Fibroblast of lung (primary cell): Measurements from ENCODE around the gene NEGR1. TPM values are rescaled to one million over a fixed set of nuclear protein-coding genes. Genes with fewer than 3 reads are reported as not detected.

Source experiments
- DNase-seq, 2 donors: peaks; one replicate each; pipeline versions ENCODE4 v3.0.0 to v3.0.0-alpha.2; 2010; ENCODE audit warnings: low read depth in 2 of 2
- H2AFZ ChIP-seq: 2 replicates; pipeline ENCODE4 v1.5.1; 2012; ENCODE audit warnings: low read length, control low read depth, inconsistent platforms
- H3K27ac ChIP-seq: 2 replicates; pipeline ENCODE4 v1.5.1; 2011; ENCODE audit warnings: low read length, control low read depth; ENCODE audit not compliant: insufficient read depth
- H3K27me3 ChIP-seq: 2 replicates; pipeline ENCODE4 v1.5.1; 2011; ENCODE audit warnings: mild to moderate bottlenecking, low read length; ENCODE audit not compliant: control insufficient read depth, insufficient read depth
- H3K36me3 ChIP-seq: 2 replicates; pipeline ENCODE4 v1.5.1; 2011; ENCODE audit warnings: low read length; ENCODE audit not compliant: control insufficient read depth, insufficient read depth
- H3K4me1 ChIP-seq: 2 replicates; pipeline ENCODE4 v1.5.1; 2011; ENCODE audit warnings: low read length; ENCODE audit not compliant: control insufficient read depth, insufficient read depth; ENCODE audit errors: extremely low read depth
- H3K4me2 ChIP-seq: 2 replicates; pipeline ENCODE4 v1.5.1; 2011; ENCODE audit warnings: low read length, control low read depth; ENCODE audit not compliant: insufficient read depth; ENCODE audit errors: extremely low read depth
- H3K4me3 ChIP-seq, 4 experiments: fragments of 200-600 bp in 1 of 4; sonication (generic) in 1 of 4; replicated peaks in 1 of 4; 2 replicates each; pipeline ENCODE4 v1.5.1; 2011 to 2016; ENCODE audit warnings: low read length in 4 of 4, low read depth in 3 of 4, mild to moderate bottlenecking in 3 of 4, control low read depth in 2 of 4, inconsistent platforms in 1 of 4, mixed read lengths in 1 of 4; ENCODE audit not compliant: insufficient read depth in 1 of 4; ENCODE audit errors: control extremely low read depth in 1 of 4
- H3K79me2 ChIP-seq: 2 replicates; pipeline ENCODE4 v1.5.1; 2012; ENCODE audit warnings: mild to moderate bottlenecking, low read length, inconsistent platforms; ENCODE audit not compliant: control insufficient read depth, insufficient read depth
- H3K9ac ChIP-seq: 2 replicates; pipeline ENCODE4 v1.5.1; 2011; ENCODE audit warnings: mild to moderate bottlenecking, low read length, control low read depth; ENCODE audit not compliant: insufficient read depth
- H3K9me3 ChIP-seq: 2 replicates; pipeline ENCODE4 v1.5.1; 2012; ENCODE audit warnings: low read depth, low read length; ENCODE audit not compliant: control insufficient read depth, insufficient read depth
- H4K20me1 ChIP-seq: 2 replicates; pipeline ENCODE4 v1.5.1; 2011; ENCODE audit warnings: low read length; ENCODE audit not compliant: control insufficient read depth, insufficient read depth; ENCODE audit errors: extremely low read depth
- EZH2 ChIP-seq: IDR thresholded peaks from 2 replicates; pipeline ENCODE4 v1.5.1; 2012; ENCODE audit warnings: low read length, control low read depth, mild to moderate bottlenecking; ENCODE audit errors: missing control alignments
- polyA plus RNA-seq, 2 donors: library from polyadenylated mRNA; depleted of rRNA in 1 of 2; stranded (reverse) in 1 of 2; unstranded in 1 of 2; fragments of >200 nt; gene quantifications; 2 replicates each; pipeline ENCODE4 v1.2.1, GENCODE V29; 2011 to 2012; ENCODE audit warnings: missing spikeins in 1 of 2
- total RNA-seq: library from RNA; depleted of rRNA; stranded (reverse); fragments of >200 nt; gene quantifications from 2 replicates; pipeline ENCODE4 v1.2.1, GENCODE V29; 2014
- TF ChIP-seq, protein P1 (sequence below), 2 donors: IDR thresholded peaks in 1 of 2; conservative IDR thresholded peaks in 1 of 2; 1 replicate in 1 of 2; 2 replicates in 1 of 2; pipeline ENCODE4 v1.5.1; 2011 to 2012; ENCODE audit warnings: low read length in 2 of 2, control low read depth in 1 of 2, inconsistent platforms in 1 of 2, low read depth in 1 of 2, mild to moderate bottlenecking in 1 of 2

Gene NEGR1
- total and polyA plus RNA-seq, 2 donors (not counting 1 experiment from before 2014, with no cell fraction given), result 3.1 to 9.4 TPM

- Histone ChIP-seq H3K27ac (no peak overlapping the region), H3K4me1 (no peaks in the 10 kb centered on the region), H2AFZ (no peak overlapping the region), H3K9me3 (no peaks in the 10 kb centered on the region), H4K20me1 (no peaks in the 10 kb centered on the region), H3K36me3 (no peaks in the 10 kb centered on the region), H3K9ac (no peak overlapping the region), H3K4me3 (no peak overlapping the region), H3K27me3 (no peaks in the 10 kb centered on the region), H3K79me2 (no peaks in the 10 kb centered on the region), H3K4me2 (no peak overlapping the region)
- DNase-seq, result no peak
- TF ChIP-seq, protein P1, sequence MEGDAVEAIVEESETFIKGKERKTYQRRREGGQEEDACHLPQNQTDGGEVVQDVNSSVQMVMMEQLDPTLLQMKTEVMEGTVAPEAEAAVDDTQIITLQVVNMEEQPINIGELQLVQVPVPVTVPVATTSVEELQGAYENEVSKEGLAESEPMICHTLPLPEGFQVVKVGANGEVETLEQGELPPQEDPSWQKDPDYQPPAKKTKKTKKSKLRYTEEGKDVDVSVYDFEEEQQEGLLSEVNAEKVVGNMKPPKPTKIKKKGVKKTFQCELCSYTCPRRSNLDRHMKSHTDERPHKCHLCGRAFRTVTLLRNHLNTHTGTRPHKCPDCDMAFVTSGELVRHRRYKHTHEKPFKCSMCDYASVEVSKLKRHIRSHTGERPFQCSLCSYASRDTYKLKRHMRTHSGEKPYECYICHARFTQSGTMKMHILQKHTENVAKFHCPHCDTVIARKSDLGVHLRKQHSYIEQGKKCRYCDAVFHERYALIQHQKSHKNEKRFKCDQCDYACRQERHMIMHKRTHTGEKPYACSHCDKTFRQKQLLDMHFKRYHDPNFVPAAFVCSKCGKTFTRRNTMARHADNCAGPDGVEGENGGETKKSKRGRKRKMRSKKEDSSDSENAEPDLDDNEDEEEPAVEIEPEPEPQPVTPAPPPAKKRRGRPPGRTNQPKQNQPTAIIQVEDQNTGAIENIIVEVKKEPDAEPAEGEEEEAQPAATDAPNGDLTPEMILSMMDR (conservative IDR thresholded peaks at IDR 0.05 in 1 of 2, IDR thresholded peaks at IDR 0.05 in 1 of 2; ENCODE audit: low read depth in 1 of 2, low read length in 2 of 2), result no peak
- no peak for TF ChIP-seq EZH2
These were observed 453.0 kb downstream of the NEGR1 start for GRCh38 chr1:71829346-71829745.

DNA sequence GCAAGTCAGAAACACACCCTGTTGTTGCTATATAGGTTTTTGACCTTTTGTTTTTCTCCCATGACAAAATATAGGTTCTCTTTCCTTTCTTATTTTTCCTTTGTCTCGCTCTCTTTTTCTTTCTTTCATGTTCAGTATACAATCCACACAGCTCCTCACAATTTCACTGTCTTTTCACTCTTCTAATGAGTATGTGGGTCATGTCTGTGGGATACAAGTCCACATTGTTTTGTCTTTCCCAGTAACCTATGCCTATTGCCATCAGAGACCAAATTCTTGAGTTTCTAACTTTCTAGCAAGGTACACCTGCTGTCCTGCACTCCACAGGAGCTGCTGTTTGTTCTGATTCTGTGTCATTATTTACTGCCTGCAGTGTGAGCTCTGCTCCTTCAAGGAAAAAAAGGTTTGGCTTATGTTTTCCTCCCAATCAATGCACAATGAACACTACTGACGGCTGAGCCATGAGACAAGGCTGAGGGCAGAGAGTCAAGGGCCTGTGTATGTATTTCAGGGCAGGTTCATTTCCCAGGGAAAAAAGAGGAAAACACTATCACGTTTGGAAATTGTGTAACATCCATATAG lies 453.8 kb downstream of the NEGR1 start:
- H3K9ac ChIP-seq, result no peak overlapping the region
- no peaks in the 10 kb centered on the region for H3K9me3 ChIP-seq
- H3K4me1 ChIP-seq, result no peaks in the 10 kb centered on the region
- H2AFZ ChIP-seq, result no peak overlapping the region
- H3K27me3 ChIP-seq, result no peaks in the 10 kb centered on the region
- H3K4me2 ChIP-seq, result no peak overlapping the region
- no peaks in the 10 kb centered on the region for H4K20me1 ChIP-seq
- no peaks in the 10 kb centered on the region for H3K79me2 ChIP-seq
- no peak for TF ChIP-seq EZH2
- TF ChIP-seq, protein P1 (conservative IDR thresholded peaks at IDR 0.05 in 1 of 2, IDR thresholded peaks at IDR 0.05 in 1 of 2; ENCODE audit: low read depth in 1 of 2, low read length in 2 of 2), result no peak
- no peaks in the 10 kb centered on the region for H3K36me3 ChIP-seq
- no peak overlapping the region for H3K27ac ChIP-seq
- H3K4me3 ChIP-seq, result no peak overlapping the region
- no peak for DNase-seq

- no peak overlapping the region for H3K27ac ChIP-seq
- H3K4me3 ChIP-seq, result no peak overlapping the region
- H2AFZ ChIP-seq, result no peak overlapping the region
- no peaks in the 10 kb centered on the region for H3K9me3 ChIP-seq
- DNase-seq, result no peak
- no peak overlapping the region for H3K4me2 ChIP-seq
- H3K4me1 ChIP-seq, result no peaks in the 10 kb centered on the region
- H3K27me3 ChIP-seq, result no peaks in the 10 kb centered on the region
- H3K79me2 ChIP-seq, result no peaks in the 10 kb centered on the region
- no peak overlapping the region for H3K9ac ChIP-seq
- no peak for TF ChIP-seq EZH2
- TF ChIP-seq, protein P1 (conservative IDR thresholded peaks at IDR 0.05 in 1 of 2, IDR thresholded peaks at IDR 0.05 in 1 of 2; ENCODE audit: low read depth in 1 of 2, low read length in 2 of 2), result no peak
- no peaks in the 10 kb centered on the region for H3K36me3 ChIP-seq
- H4K20me1 ChIP-seq, result no peaks in the 10 kb centered on the region
These were observed 458.5 kb downstream of the NEGR1 start for GRCh38 chr1:71823708-71824305.
